Neural progenitor cell (in vitro differentiated cells): Measurements from ENCODE around the gene SLC17A7. TPM values are rescaled to one million over a fixed set of nuclear protein-coding genes. Genes with fewer than 3 reads are reported as not detected.
"Not testable (repeated sequence)": the region's sequence is repeated elsewhere in the genome, so short reads cannot be mapped to it uniquely, and the experiment has no call there.

Experiments
- DNase-seq: peaks from one replicate; pipeline ENCODE4 v3.0.0-alpha.2; 2016; ENCODE audit warnings: low spot score
- H2AFZ ChIP-seq: fragments of 200-600 bp; sonication (generic); replicated peaks from 2 replicates; pipeline ENCODE4 v1.6.1; 2016; ENCODE audit warnings: antibody characterized with exemption
- H3F3A ChIP-seq: fragments of 200-600 bp; sonication (generic); 2 replicates; pipeline ENCODE4 v1.6.1; 2016; ENCODE audit warnings: antibody characterized with exemption, low read depth
- H3K27ac ChIP-seq: fragments of 200-600 bp; sonication (generic); 2 replicates; pipeline ENCODE4 v1.5.1; 2016; ENCODE audit warnings: mild to moderate bottlenecking
- H3K27me3 ChIP-seq: fragments of 200-600 bp; sonication (generic); 2 replicates; pipeline ENCODE4 v1.6.1; 2016; ENCODE audit warnings: mild to moderate bottlenecking, moderate library complexity
- H3K36me3 ChIP-seq: fragments of 200-600 bp; sonication (generic); 2 replicates; pipeline ENCODE4 v1.5.1; 2016
- H3K4me1 ChIP-seq: fragments of 200-600 bp; sonication (generic); 2 replicates; pipeline ENCODE4 v1.6.1; 2016; ENCODE audit warnings: mixed run types
- H3K4me2 ChIP-seq: fragments of 200-600 bp; sonication (generic); 2 replicates; pipeline ENCODE4 v1.6.1; 2016
- H3K4me3 ChIP-seq: fragments of 200-600 bp; sonication (generic); 2 replicates; pipeline ENCODE4 v1.5.1; 2016
- H3K79me2 ChIP-seq: fragments of 200-600 bp; sonication (generic); 2 replicates; pipeline ENCODE4 v1.6.1; 2016; ENCODE audit warnings: low read depth
- H3K9ac ChIP-seq: fragments of 200-600 bp; sonication (generic); 2 replicates; pipeline ENCODE4 v1.6.1; 2016
- H3K9me3 ChIP-seq: fragments of 200-600 bp; sonication (generic); 2 replicates; pipeline ENCODE4 v1.5.1; 2016; ENCODE audit warnings: low read depth
- H4K20me1 ChIP-seq: fragments of 200-600 bp; sonication (generic); 2 replicates; pipeline ENCODE4 v1.6.1; 2016; ENCODE audit warnings: low read depth
- H3K27ac Mint-ChIP-seq: 3 replicates; pipeline ENCODE4 v1.8.0; 2021; ENCODE audit warnings: mixed read lengths
- H3K27me3 Mint-ChIP-seq: 2 replicates; pipeline ENCODE4 v1.8.0; 2022; ENCODE audit warnings: low read depth, mild to moderate bottlenecking, inconsistent platforms, moderate library complexity, mixed read lengths; ENCODE audit not compliant: insufficient read depth
- H3K36me3 Mint-ChIP-seq: 3 replicates; pipeline ENCODE4 v1.8.0; 2021; ENCODE audit warnings: mixed read lengths
- H3K4me1 Mint-ChIP-seq: 3 replicates; pipeline ENCODE4 v1.8.0; 2021; ENCODE audit warnings: mixed read lengths
- H3K4me3 Mint-ChIP-seq: 3 replicates; pipeline ENCODE4 v1.8.0; 2021; ENCODE audit warnings: mild to moderate bottlenecking, moderate library complexity, mixed read lengths
- H3K9me3 Mint-ChIP-seq: 3 replicates; pipeline ENCODE4 v1.8.0; 2020; ENCODE audit warnings: mixed read lengths
- CTCF ChIP-seq: fragments of 200-600 bp; sonication (generic); IDR thresholded peaks from 2 replicates; pipeline ENCODE4 v1.5.1; 2017; ENCODE audit warnings: antibody characterized with exemption, mild to moderate bottlenecking
- EZH2 ChIP-seq: fragments of 200-600 bp; sonication (generic); IDR thresholded peaks from 2 replicates; pipeline ENCODE4 v1.6.1; 2017; ENCODE audit warnings: antibody characterized with exemption, mild to moderate bottlenecking, moderate library complexity
- EZH2phosphoT487 ChIP-seq: fragments of 200-600 bp; sonication (generic); IDR thresholded peaks from 2 replicates; pipeline ENCODE4 v1.6.1; 2017; ENCODE audit warnings: antibody characterized with exemption
- total RNA-seq: library from RNA; depleted of rRNA; stranded (reverse); fragments of >200 nt; gene quantifications from 2 replicates; pipeline ENCODE4 v1.2.3, GENCODE V29; 2015; ENCODE audit warnings: low replicate concordance

Gene SLC17A7
- total RNA-seq, 1 donor from 2014 or later: 1.4 TPM

- Histone ChIP-seq H3K36me3 (no peaks in the 10 kb centered on the region), H3K27ac (no peak overlapping the region), H3K9me3 (no peaks in the 10 kb centered on the region), H3K27me3 (no peaks in the 10 kb centered on the region), H3K4me3 (no peak overlapping the region), H3K9ac (no peak overlapping the region), H3F3A (no peaks in the 10 kb centered on the region), H3K4me1 (no peaks in the 10 kb centered on the region), H3K79me2 (no peaks in the 10 kb centered on the region), H2AFZ (no peak overlapping the region), H3K4me2 (no peak overlapping the region), H4K20me1 (no peaks in the 10 kb centered on the region)
- Mint-ChIP-seq H3K36me3 (peaks cover 4% of the 10 kb centered on the region), H3K27ac (no peak overlapping the region), H3K9me3 (no peaks in the 10 kb centered on the region), H3K27me3 (no peaks in the 10 kb centered on the region), H3K4me1 (no peaks in the 10 kb centered on the region), H3K4me3 (no peak overlapping the region)
- no peak for TF ChIP-seq EZH2phosphoT487
- TF ChIP-seq CTCF: no peak
- TF ChIP-seq EZH2: no peak
- DNase-seq: no peak
Observed at GRCh38 chr19:49462492-49462891, 21.2 kb upstream of the SLC17A7 start.

- no peak overlapping the region for H3K4me3 ChIP-seq
- DNase-seq: no peak
- H3K36me3 ChIP-seq: no peaks in the 10 kb centered on the region
- H3K27ac Mint-ChIP-seq: no peak overlapping the region
- H3K4me3 Mint-ChIP-seq: no peak overlapping the region
- H3K36me3 Mint-ChIP-seq: peaks cover 6% of the 10 kb centered on the region
- H3K9me3 Mint-ChIP-seq: no peaks in the 10 kb centered on the region
- H3K27me3 ChIP-seq: no peaks in the 10 kb centered on the region
- H3K4me1 ChIP-seq: no peaks in the 10 kb centered on the region
- no peaks in the 10 kb centered on the region for H4K20me1 ChIP-seq
- TF ChIP-seq EZH2: no peak
- no peak for TF ChIP-seq CTCF
- TF ChIP-seq EZH2phosphoT487: no peak
- no peaks in the 10 kb centered on the region for H3F3A ChIP-seq
- no peaks in the 10 kb centered on the region for H3K4me1 Mint-ChIP-seq
- no peak overlapping the region for H3K9ac ChIP-seq
- no peaks in the 10 kb centered on the region for H3K9me3 ChIP-seq
- no peaks in the 10 kb centered on the region for H3K79me2 ChIP-seq
- H3K27me3 Mint-ChIP-seq: no peaks in the 10 kb centered on the region
- no peak overlapping the region for H2AFZ ChIP-seq
- no peak overlapping the region for H3K4me2 ChIP-seq
- no peak overlapping the region for H3K27ac ChIP-seq
Observed at GRCh38 chr19:49461656-49462055, 20.3 kb upstream of the SLC17A7 start.

- not testable (repeated sequence) for H3K27me3 Mint-ChIP-seq, H3K9me3 Mint-ChIP-seq, H3K4me1 Mint-ChIP-seq, H2AFZ ChIP-seq, H3K4me3 Mint-ChIP-seq, H3K27ac Mint-ChIP-seq, H3K36me3 Mint-ChIP-seq, H3K4me2 ChIP-seq, H3K9ac ChIP-seq, H4K20me1 ChIP-seq, H3K36me3 ChIP-seq, H3K27me3 ChIP-seq, H3K27ac ChIP-seq, H3K4me3 ChIP-seq, H3K4me1 ChIP-seq, H3F3A ChIP-seq, H3K79me2 ChIP-seq, DNase-seq, H3K9me3 ChIP-seq
Observed at GRCh38 chr19:49461130-49461529, 19.8 kb upstream of the SLC17A7 start.

GRCh38 chr19:49459388-49459787, 18.1 kb upstream of the SLC17A7 start:
- H3K79me2 ChIP-seq: peaks cover 6% of the 10 kb centered on the region
- no peak overlapping the region for H3K4me3 ChIP-seq
- Mint-ChIP-seq H3K36me3 (peaks cover 6% of the 10 kb centered on the region), H3K27ac (no peak overlapping the region), H3K9me3 (no peaks in the 10 kb centered on the region), H3K27me3 (no peaks in the 10 kb centered on the region), H3K4me3 (no peak overlapping the region), H3K4me1 (no peaks in the 10 kb centered on the region)
- H3K4me2 ChIP-seq: no peak overlapping the region
- H2AFZ ChIP-seq: no peak overlapping the region
- no peaks in the 10 kb centered on the region for H3K4me1 ChIP-seq
- H4K20me1 ChIP-seq: no peaks in the 10 kb centered on the region
- no peak overlapping the region for H3K27ac ChIP-seq
- TF ChIP-seq CTCF: no peak
- TF ChIP-seq EZH2phosphoT487: no peak
- no peak for TF ChIP-seq EZH2
- H3F3A ChIP-seq: peaks cover under 1% of the 10 kb centered on the region
- DNase-seq: no peak
- no peaks in the 10 kb centered on the region for H3K9me3 ChIP-seq
- no peak overlapping the region for H3K9ac ChIP-seq
- no peaks in the 10 kb centered on the region for H3K27me3 ChIP-seq
- no peaks in the 10 kb centered on the region for H3K36me3 ChIP-seq
